ENCODE data around the gene FARS2. TPM values are rescaled to one million over a fixed set of nuclear protein-coding genes. Genes with fewer than 3 reads are reported as not detected.

FARS2 gene
- total and polyA plus RNA-seq, 2 of the 13 experiments (the other 11 are each of a cell fraction or from before 2014, with no cell fraction given): 15.4 to 26.0 TPM

GRCh38 chr6:5260661-5261544, at the start of gene FARS2, which contains the start of gene LYRM4 (continued):
- TF ChIP-seq ZNF337 (CRISPR knock-in tag; IDR thresholded peaks at IDR 0.05; ENCODE audit: borderline replicate concordance, low read depth) (no peak), TEAD2 (CRISPR knock-in tag; IDR thresholded peaks at IDR 0.05) (0 out of 2 replicates have a peak, but pooled peaks have one; percentile 22), ETV5 (CRISPR knock-in tag; IDR thresholded peaks at IDR 0.05; ENCODE audit: borderline replicate concordance) (0 out of 2 replicates have a peak, but pooled peaks have one; percentile 37), ZNF879 (CRISPR knock-in tag; IDR thresholded peaks at IDR 0.05) (0 out of 2 replicates have a peak, but pooled peaks have one; percentile 73), TOE1 (CRISPR knock-in tag; IDR thresholded peaks at IDR 0.05) (no peak), SOX6 (IDR thresholded peaks at IDR 0.05) (no peak), SOX6 (CRISPR knock-in tag; IDR thresholded peaks at IDR 0.05) (peak; percentile 61), KIAA2018 (CRISPR knock-in tag; IDR thresholded peaks at IDR 0.05; ENCODE audit: borderline replicate concordance) (no peak), HDAC1 (CRISPR knock-in tag; IDR thresholded peaks at IDR 0.05) (peak; percentile 97), ZNF496 (CRISPR knock-in tag; IDR thresholded peaks at IDR 0.05; ENCODE audit: insufficient replicate concordance) (no peak)
- TF ChIP-seq, protein P1, sequence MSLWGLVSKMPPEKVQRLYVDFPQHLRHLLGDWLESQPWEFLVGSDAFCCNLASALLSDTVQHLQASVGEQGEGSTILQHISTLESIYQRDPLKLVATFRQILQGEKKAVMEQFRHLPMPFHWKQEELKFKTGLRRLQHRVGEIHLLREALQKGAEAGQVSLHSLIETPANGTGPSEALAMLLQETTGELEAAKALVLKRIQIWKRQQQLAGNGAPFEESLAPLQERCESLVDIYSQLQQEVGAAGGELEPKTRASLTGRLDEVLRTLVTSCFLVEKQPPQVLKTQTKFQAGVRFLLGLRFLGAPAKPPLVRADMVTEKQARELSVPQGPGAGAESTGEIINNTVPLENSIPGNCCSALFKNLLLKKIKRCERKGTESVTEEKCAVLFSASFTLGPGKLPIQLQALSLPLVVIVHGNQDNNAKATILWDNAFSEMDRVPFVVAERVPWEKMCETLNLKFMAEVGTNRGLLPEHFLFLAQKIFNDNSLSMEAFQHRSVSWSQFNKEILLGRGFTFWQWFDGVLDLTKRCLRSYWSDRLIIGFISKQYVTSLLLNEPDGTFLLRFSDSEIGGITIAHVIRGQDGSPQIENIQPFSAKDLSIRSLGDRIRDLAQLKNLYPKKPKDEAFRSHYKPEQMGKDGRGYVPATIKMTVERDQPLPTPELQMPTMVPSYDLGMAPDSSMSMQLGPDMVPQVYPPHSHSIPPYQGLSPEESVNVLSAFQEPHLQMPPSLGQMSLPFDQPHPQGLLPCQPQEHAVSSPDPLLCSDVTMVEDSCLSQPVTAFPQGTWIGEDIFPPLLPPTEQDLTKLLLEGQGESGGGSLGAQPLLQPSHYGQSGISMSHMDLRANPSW (CRISPR knock-in tag; IDR thresholded peaks at IDR 0.05; ENCODE audit: borderline replicate concordance): peak; percentile 87
- TF ChIP-seq, protein P2, sequence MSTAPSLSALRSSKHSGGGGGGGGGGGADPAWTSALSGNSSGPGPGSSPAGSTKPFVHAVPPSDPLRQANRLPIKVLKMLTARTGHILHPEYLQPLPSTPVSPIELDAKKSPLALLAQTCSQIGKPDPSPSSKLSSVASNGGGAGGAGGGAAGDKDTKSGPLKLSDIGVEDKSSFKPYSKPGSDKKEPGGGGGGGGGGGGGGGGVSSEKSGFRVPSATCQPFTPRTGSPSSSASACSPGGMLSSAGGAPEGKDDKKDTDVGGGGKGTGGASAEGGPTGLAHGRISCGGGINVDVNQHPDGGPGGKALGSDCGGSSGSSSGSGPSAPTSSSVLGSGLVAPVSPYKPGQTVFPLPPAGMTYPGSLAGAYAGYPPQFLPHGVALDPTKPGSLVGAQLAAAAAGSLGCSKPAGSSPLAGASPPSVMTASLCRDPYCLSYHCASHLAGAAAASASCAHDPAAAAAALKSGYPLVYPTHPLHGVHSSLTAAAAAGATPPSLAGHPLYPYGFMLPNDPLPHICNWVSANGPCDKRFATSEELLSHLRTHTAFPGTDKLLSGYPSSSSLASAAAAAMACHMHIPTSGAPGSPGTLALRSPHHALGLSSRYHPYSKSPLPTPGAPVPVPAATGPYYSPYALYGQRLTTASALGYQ (CRISPR knock-in tag; IDR thresholded peaks at IDR 0.05): peak; percentile 28
- TF ChIP-seq, protein P3, sequence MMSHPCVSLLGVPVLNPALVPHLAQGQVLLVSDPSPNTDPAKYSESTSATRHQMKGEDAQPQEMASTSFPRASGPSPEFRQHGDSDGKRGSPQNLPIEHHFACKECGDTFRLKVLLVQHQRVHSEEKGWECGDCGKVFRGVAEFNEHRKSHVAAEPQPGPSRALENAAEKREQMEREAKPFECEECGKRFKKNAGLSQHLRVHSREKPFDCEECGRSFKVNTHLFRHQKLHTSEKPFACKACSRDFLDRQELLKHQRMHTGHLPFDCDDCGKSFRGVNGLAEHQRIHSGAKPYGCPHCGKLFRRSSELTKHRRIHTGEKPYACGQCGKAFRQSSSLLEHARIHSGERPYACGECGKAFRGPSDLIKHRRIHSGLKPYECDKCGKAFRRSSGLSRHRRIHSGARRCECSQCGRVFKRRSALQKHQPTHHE (CRISPR knock-in tag; IDR thresholded peaks at IDR 0.05; ENCODE audit: borderline replicate concordance): peak; percentile 76

Data from HepG2 (cell line).